NCI-H2107 treated with DMSO at 0.1 percent for 48 hours (cell line): ENCODE data around the gene DCC.

Experiments used
- DNase-seq: peaks from one replicate; lab custom pipeline; 2025; ENCODE audit not compliant: unreplicated experiment; lab: John Stamatoyannopoulos, UW

Gene DCC

DNA sequence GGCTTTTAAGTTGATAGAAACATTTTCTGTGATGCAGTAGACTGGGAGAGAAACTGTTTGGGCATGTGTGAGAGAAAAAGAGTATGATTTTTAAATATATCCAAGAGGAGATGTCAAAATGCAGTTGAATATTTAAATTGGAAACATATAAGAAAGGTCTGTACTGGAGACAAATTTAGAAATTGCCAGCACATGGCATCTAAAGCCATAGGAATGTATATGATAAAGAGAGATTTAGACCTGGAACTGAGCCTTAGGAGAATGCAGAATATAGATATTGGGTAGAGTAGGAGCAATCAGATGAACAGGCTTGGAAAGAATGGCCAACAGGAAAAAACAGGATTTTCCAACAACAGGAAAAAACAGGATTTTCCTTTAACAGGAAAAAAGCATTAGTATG is 1203.7 kb downstream of the DCC start:
- no peak for DNase-seq

DNA sequence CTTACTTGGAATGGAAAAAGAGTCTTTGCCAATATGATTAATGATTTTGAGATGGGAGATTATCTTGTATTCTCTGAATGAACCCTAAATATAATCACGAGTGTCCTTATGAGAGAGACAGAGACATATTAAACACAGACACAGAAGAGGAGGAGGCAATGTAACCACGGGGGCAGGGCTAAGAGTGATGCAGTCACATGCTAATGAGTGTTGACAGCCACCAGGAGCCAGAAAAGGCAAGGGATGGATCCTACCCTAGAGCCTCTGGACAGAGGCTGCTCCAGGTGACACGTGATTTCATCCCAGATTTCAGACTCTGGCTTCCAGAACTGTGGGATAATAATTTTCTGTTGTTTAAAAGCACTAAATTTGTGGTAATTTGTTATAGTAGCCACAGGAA is 1204.9 kb downstream of the DCC start:
- no peak for DNase-seq

DNA sequence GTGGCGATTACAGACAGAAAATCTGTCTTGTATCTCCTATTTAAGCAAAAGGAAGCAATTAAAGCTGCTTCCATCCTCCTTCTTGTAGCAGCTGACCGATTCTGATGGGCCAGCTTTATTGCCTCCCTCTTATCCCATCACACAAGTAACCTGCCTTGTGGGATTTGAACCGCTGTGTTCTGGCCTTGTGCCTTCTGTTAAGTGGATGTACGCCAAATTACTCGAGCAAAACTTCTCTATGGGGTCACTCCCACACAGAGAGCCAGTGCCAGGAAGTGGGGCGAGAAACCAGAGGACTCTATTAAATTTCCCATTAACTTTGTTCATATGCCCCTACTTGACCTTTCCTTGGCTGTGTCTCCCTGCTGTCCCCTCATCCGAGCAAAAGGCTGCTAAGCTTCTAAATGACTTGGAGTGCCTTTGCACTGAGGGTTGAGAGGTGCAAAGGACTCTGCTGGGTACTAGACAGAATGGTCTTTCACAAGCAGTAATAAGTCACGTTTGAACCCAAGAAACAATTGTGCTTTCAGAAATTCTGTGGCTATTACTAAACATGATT is 1212.0 kb downstream of the DCC start:
- DNase-seq, result no peak

DNA sequence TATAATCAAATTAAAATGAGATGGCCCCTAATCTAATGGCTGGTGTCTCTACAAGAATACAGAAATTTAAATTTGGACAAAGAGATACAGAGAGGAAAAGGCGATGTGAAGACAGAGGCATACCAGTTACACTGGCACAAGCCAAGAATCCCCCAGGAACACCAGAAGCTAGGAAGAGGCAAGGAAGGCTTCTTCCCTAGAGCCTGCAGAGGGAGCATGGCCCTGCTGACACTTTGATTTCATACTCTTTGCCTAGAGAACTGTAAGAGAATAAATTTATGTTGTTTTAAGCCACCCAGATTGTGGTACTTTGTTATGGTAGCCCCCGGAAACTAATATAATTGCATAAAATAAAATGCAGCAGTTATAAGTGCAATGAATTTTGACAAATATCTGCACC is 1213.0 kb downstream of the DCC start:
- DNase-seq, result no peak

DNA sequence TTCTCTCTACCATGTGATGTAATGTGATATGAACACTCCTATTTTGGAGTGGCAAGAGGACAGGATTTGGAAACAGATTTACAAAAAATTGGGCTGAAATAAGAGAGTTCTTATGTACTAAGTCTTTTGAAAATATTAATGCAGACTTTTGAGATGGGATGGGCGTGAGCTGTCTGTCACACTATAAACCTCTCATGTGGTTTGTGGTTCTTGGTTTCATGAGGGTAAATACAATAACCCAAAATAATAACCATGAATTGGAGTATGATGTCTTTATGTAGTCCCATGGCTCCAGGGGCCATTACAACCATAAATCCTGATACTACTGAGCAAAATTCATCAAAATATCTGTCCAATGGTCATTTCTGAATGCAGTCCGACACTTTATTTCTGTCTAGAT is 1216.5 kb downstream of the DCC start:
- DNase-seq, result no peak

DNA sequence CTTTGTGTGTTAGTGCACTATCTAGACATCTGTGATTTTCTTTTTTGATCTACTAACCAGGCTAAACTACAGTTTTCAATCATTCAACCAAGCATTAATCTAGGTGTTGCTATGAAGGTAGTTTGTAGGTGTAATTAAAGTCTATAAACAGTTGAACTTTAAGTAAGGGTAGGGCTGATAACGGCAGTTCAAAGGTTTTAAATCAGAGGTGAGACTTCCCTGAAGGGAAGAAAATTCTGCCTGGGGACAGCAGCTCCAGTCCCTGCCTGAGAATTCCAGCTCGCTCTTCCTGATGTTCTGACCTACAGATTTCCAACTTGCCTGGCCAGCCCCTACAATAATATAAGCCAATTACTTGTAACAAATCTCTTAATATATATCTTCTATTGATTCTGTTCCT is 1220.5 kb downstream of the DCC start:
- DNase-seq, result no peak

DNA sequence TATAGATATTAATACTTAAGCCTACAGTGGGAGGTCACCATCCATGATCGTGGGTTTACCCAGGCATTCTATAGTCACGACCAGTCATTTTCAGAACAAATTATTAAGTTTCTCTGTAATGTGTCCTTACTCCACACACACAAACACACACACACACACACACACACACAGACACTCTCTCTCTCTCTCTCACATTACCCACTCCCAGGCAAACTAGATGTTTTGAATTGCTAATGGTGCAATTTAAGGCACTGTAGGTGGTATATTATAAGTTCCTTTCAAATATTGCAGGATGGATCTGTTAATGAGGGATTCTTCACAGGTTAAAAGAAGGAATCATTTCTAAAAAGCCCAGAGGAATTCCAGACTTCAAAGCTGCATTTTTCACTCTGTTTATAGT is 1226.6 kb downstream of the DCC start:
- DNase-seq, result no peak

DNA sequence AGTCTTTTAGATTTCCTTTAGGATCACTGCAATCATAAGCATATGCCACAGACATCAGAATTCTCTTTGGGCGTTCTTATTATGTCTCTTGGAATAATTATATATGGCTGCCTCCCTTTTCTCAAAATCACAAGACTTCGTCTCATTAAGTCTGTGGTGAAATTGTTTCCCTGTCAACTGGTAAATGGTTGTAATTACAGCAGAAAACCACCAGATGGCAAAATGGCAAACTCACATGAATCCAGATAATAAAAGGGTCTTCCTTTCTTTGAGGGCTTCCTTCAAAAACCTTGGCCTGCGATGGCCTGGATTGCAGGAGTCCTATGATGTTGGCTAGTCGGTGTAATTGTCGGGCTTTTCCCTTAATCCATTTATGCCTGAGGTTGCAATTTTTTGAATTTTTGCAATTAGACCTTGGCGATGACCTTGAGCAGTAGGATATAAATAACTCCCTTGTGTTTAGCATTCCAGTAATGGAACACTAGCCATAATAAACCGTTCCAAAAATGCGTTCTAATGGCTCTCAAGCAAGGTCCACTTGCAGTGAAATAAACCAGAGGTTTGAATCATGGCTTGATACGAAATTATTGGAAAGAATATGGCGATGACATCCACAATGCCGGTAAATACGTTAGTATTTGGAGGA is 1228.1 kb downstream of the DCC start:
- peak; percentile 0 for DNase-seq
